Stimulated activated CD4-positive, alpha-beta T cell treated with anti-CD3 and anti-CD28 coated beads, Interleukin-12 subunit alpha, Interleukin-12 subunit beta, amount 100 ng/mL, for 4 hours (primary cell): Measurements from ENCODE around the gene PTTG2.

ENCODE experiments used
- DNase-seq: peaks from one replicate; pipeline ENCODE4 v3.0.0-alpha.2; 2020

The PTTG2 gene

GRCh38 chr4:37989398-37990260, 29.4 kb downstream of the PTTG2 start:
- no peak for DNase-seq

- DNase-seq: no peak
Measured at GRCh38 chr4:37990731-37991245, 30.6 kb downstream of the PTTG2 start.

- DNase-seq: no peak
Measured at GRCh38 chr4:37991623-37992410, 31.6 kb downstream of the PTTG2 start.

- no peak for DNase-seq
Measured at GRCh38 chr4:37993806-37994205, 33.6 kb downstream of the PTTG2 start.

GRCh38 chr4:37994569-37994968, 34.4 kb downstream of the PTTG2 start:
- no peak for DNase-seq

GRCh38 chr4:37995299-37995821, 35.2 kb downstream of the PTTG2 start:
- DNase-seq: no peak

GRCh38 chr4:37995981-37996775, 36.0 kb downstream of the PTTG2 start:
- no peak for DNase-seq

GRCh38 chr4:37998226-37998625, 38.0 kb downstream of the PTTG2 start:
- no peak for DNase-seq

- no peak for DNase-seq
Measured at GRCh38 chr4:37999000-37999716, 39.0 kb downstream of the PTTG2 start.

- DNase-seq: no peak
Measured at GRCh38 chr4:37999965-38000364, 39.8 kb downstream of the PTTG2 start.

- DNase-seq: no peak
Measured at GRCh38 chr4:38001927-38002326, 41.7 kb downstream of the PTTG2 start.

GRCh38 chr4:38002451-38003071, 42.4 kb downstream of the PTTG2 start:
- no peak for DNase-seq

GRCh38 chr4:38003102-38003501, 42.9 kb downstream of the PTTG2 start:
- no peak for DNase-seq

- no peak for DNase-seq
Measured at GRCh38 chr4:38003628-38004027, 43.4 kb downstream of the PTTG2 start.

- no peak for DNase-seq
Measured at GRCh38 chr4:38004062-38004461, 43.9 kb downstream of the PTTG2 start.

- DNase-seq: no peak
Measured at GRCh38 chr4:38004887-38005286, 44.7 kb downstream of the PTTG2 start.

GRCh38 chr4:38005637-38006036, 45.4 kb downstream of the PTTG2 start:
- DNase-seq: no peak

GRCh38 chr4:38007645-38008044, 47.4 kb downstream of the PTTG2 start:
- DNase-seq: no peak

GRCh38 chr4:38008571-38009021, 48.4 kb downstream of the PTTG2 start:
- no peak for DNase-seq

GRCh38 chr4:38009421-38009820, 49.2 kb downstream of the PTTG2 start:
- no peak for DNase-seq

GRCh38 chr4:38009949-38010348, 49.8 kb downstream of the PTTG2 start:
- no peak for DNase-seq
